ENCODE data around the gene SRRM4.

SRRM4 gene

GRCh38 chr12:119177056-119177325 lies 195.7 kb downstream of the SRRM4 start:
- H3K4me3 ChIP-seq (ENCODE audit: low read depth, low read length) = no peak overlapping the region
- DNase-seq (ENCODE audit: low read depth) = no peak
- TF ChIP-seq MAX (IDR thresholded peaks at IDR 0.05; ENCODE audit: low read depth, low read length) (no peak), MYC (IDR thresholded peaks at IDR 0.05; ENCODE audit: low read depth, low read length) (no peak), CTCF (IDR thresholded peaks at IDR 0.05; ENCODE audit: low read depth, low read length) (no peak), POLR2A (IDR thresholded peaks at IDR 0.05; ENCODE audit: extremely low read depth, insufficient read length) (no peak)

GRCh38 chr12:119177724-119178380 lies 196.5 kb downstream of the SRRM4 start:
- no peak for TF ChIP-seq POLR2A (IDR thresholded peaks at IDR 0.05; ENCODE audit: extremely low read depth, insufficient read length)
- no peak overlapping the region for H3K4me3 ChIP-seq (ENCODE audit: low read depth, low read length)
- no peak for DNase-seq (ENCODE audit: low read depth)

- no peak for TF ChIP-seq MAX (IDR thresholded peaks at IDR 0.05; ENCODE audit: low read depth, low read length)
- TF ChIP-seq CTCF (IDR thresholded peaks at IDR 0.05; ENCODE audit: low read depth, low read length) = no peak
- no peak for TF ChIP-seq POLR2A (IDR thresholded peaks at IDR 0.05; ENCODE audit: extremely low read depth, insufficient read length)
- TF ChIP-seq MYC (IDR thresholded peaks at IDR 0.05; ENCODE audit: low read depth, low read length) = no peak
- no peak for DNase-seq (ENCODE audit: low read depth)
- H3K4me3 ChIP-seq (ENCODE audit: low read depth, low read length) = no peak within 1 kb of the TSS
Observed at GRCh38 chr12:119178544-119179334, 197.4 kb downstream of the SRRM4 start, which contains the start of gene HSPB8. HSPB8 (plus strand) TSS chr12:119178931; CDS start chr12:119179313, 382 bp downstream.

GRCh38 chr12:119179335-119180021 lies 198.1 kb downstream of the SRRM4 start:
- no peak for TF ChIP-seq CTCF (IDR thresholded peaks at IDR 0.05; ENCODE audit: low read depth, low read length)
- no peak for TF ChIP-seq MAX (IDR thresholded peaks at IDR 0.05; ENCODE audit: low read depth, low read length)
- TF ChIP-seq MYC (IDR thresholded peaks at IDR 0.05; ENCODE audit: low read depth, low read length) = no peak
- TF ChIP-seq POLR2A (IDR thresholded peaks at IDR 0.05; ENCODE audit: extremely low read depth, insufficient read length) = no peak
- no peak overlapping the region for H3K4me3 ChIP-seq (ENCODE audit: low read depth, low read length)
- no peak for DNase-seq (ENCODE audit: low read depth)

GRCh38 chr12:119180380-119181040 lies 199.2 kb downstream of the SRRM4 start:
- no peak overlapping the region for H3K4me3 ChIP-seq (ENCODE audit: low read depth, low read length)

More at GRCh38 chr12:119180380-119181040, 199.2 kb downstream of the SRRM4 start:
- no peak for TF ChIP-seq MYC (IDR thresholded peaks at IDR 0.05; ENCODE audit: low read depth, low read length)
- TF ChIP-seq POLR2A (IDR thresholded peaks at IDR 0.05; ENCODE audit: extremely low read depth, insufficient read length) = no peak
- TF ChIP-seq CTCF (IDR thresholded peaks at IDR 0.05; ENCODE audit: low read depth, low read length) = no peak
- no peak for TF ChIP-seq MAX (IDR thresholded peaks at IDR 0.05; ENCODE audit: low read depth, low read length)
- DNase-seq (ENCODE audit: low read depth) = no peak

Data from NB4 (cell line).